Raji (cell line): ENCODE measurements around the gene PIGK.

ENCODE experiments used
- POLR2A ChIP-seq: IDR thresholded peaks from 2 replicates; pipeline ENCODE4 v1.6.1; 2011; ENCODE audit warnings: low read depth, low read length, control low read depth; ENCODE audit not compliant: insufficient read depth

Gene PIGK

GRCh38 chr1:77133731-77134358 is 85.4 kb downstream of the PIGK start:
- no peak for TF ChIP-seq POLR2A

GRCh38 chr1:77126307-77126706 is 92.9 kb downstream of the PIGK start:
- TF ChIP-seq POLR2A: no peak

DNA sequence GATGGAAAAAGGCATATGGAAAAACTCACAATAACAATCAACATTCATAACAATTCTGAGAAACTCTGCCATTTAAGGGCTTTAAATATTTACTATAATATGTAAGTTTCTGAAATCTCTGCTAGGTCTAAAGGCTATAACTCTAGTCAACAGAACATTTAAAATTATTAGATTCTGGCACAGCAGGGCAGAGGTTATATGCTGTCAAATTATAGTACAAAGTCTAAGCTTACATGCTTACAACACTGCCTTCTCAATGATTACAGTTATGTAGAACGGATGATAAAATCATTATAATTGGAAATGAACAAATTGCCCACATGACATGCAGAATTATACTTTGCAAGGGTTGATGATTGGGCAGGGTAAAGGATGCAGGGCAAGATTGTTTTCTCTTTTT is 97.7 kb downstream of the PIGK start:
- no peak for TF ChIP-seq POLR2A

DNA sequence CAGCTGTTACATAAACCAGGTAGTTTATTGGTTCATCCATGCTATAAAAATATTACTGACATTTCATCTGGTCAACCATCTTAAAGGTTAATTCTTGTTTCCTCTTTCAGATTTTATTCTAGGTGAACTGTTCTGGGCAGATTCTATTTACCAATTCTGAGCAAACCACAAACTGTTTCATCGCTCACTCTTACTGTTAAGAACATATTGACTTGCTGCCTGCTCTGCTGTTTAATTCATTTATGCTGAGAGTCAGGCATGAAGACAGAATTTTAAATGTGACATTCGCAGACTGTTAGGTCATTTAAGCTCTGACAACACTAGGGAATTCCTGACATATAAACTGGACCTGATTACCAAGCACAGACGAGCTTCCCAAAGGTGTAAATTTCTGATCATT is 98.3 kb downstream of the PIGK start:
- TF ChIP-seq POLR2A: no peak

DNA sequence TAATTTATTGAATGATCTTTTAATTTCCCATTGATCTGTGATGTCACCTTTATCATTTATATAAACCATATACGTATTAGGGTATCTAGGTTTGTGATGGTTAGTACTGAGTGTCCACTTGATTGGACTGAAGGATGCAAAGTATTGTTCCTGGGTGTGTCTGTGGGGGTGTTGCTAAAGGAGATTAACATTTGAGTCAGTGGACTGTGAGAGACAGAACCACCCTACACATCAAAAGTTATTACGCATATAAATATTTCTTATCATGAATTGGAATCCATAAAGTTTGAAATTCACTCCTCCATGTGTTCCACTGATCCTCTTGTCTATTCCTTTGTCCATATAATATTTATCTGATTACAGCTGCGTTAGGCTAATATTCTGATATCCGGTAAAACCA is 100.5 kb downstream of the PIGK start:
- TF ChIP-seq POLR2A: no peak

- TF ChIP-seq POLR2A: no peak
These were observed 114.6 kb downstream of the PIGK start for GRCh38 chr1:77104672-77105071.

DNA sequence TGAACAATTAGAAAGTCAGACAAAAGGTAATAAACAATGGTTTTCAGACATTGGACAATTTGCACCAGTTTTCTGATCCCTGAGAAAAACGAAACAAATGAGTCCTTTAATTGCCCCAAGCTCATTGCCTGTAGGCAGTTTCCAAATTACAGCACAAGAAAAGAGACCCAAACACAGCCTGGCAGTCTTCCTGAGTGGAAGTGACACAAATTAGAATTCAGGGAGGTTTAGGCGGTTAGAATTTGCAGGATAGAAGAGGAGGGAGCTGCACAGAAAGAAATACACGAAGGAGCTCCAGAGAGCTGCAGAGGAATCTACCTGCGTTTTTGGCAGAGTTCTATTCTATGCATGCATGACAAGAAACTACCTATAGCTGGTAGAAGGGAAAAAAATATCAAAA is 115.7 kb downstream of the PIGK start:
- no peak for TF ChIP-seq POLR2A

GRCh38 chr1:77100875-77101274 is 118.4 kb downstream of the PIGK start:
- no peak for TF ChIP-seq POLR2A

- TF ChIP-seq POLR2A: no peak
These were observed 122.6 kb downstream of the PIGK start for GRCh38 chr1:77096496-77097255.

GRCh38 chr1:77095236-77095635 is 124.0 kb downstream of the PIGK start:
- no peak for TF ChIP-seq POLR2A

GRCh38 chr1:77089756-77090155 is 129.5 kb downstream of the PIGK start:
- no peak for TF ChIP-seq POLR2A

DNA sequence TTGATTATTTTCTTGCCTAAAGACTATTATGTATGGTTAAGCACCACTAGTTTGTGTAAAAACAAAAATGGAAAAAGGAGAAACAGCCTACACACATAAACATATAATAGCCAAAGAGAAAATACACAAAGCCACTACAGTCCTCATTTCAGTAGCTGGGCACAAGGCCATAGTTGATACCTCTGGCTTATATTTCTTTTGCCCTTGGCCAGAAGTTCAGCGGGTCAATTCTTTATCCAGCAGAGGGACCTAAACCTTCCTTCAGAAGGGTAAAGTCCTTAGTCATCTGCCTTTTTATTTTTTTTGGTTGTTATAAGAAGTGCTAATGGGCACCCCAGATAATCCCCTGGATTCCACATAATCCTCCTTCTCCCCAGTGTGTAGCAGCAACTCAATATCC is 134.1 kb downstream of the PIGK start:
- TF ChIP-seq POLR2A: no peak

GRCh38 chr1:77084457-77084856 is 134.8 kb downstream of the PIGK start:
- no peak for TF ChIP-seq POLR2A

GRCh38 chr1:77081834-77082233 is 137.4 kb downstream of the PIGK start:
- TF ChIP-seq POLR2A: no peak

DNA sequence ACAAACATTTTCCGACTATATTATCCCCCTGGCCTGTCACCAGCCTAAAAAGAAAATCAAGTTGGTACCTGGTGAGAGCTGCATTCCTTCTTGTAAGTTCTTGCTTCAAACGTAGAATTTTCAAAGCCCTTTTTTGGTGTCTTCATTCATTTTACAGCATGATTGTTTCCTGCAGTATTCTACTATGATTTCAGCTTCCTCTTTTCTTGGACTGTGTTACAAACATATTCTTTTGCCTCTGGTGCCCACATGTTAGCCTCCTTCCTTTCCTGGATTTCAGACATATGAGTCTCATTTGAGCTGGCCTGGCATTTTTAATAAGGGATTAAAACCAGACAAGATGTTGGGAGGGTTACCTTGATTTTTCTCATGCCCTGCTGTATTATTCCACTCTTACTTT is 142.5 kb downstream of the PIGK start:
- no peak for TF ChIP-seq POLR2A

DNA sequence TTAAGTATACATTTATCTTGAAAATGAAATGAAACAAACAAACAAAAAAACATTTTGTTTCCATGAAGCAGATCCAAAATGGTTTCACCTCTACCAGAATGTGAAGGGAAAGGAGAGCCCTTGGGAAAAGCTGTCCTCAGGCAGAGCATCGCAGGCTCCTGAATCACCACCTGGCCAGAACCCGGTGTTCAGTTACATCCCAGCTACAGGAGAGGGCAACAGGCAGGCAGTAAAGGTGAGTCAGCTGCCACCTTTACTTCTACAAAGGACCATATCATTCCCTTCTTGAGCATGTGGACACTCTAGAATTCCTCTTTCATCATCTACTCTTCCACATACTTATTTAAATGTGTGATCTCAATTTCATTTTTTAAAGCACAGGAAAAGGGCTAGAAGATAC is 151.2 kb downstream of the PIGK start:
- no peak for TF ChIP-seq POLR2A
